Osteocyte (in vitro differentiated cells): ENCODE measurements around the gene WTAP. TPM values are rescaled to one million over a fixed set of nuclear protein-coding genes. Genes with fewer than 3 reads are reported as not detected.
"Not testable (repeated sequence)": the region's sequence is repeated elsewhere in the genome, so short reads cannot be mapped to it uniquely, and the experiment has no call there.

Experiments used
- DNase-seq: peaks from one replicate; pipeline ENCODE4 v3.0.0; 2021; ENCODE audit warnings: mixed read lengths; ENCODE audit not compliant: unreplicated experiment; ENCODE audit errors: extremely low spot score
- H3K27ac Mint-ChIP-seq: one replicate; pipeline ENCODE4 v1.8.0; 2021; ENCODE audit warnings: mild to moderate bottlenecking, mixed read lengths; ENCODE audit not compliant: unreplicated experiment
- H3K27me3 Mint-ChIP-seq: one replicate; pipeline ENCODE4 v1.8.0; 2021; ENCODE audit warnings: mixed read lengths; ENCODE audit not compliant: unreplicated experiment
- H3K36me3 Mint-ChIP-seq: one replicate; pipeline ENCODE4 v1.8.0; 2021; ENCODE audit warnings: mixed read lengths; ENCODE audit not compliant: unreplicated experiment
- H3K4me1 Mint-ChIP-seq: one replicate; pipeline ENCODE4 v1.8.0; 2021; ENCODE audit warnings: mixed read lengths; ENCODE audit not compliant: unreplicated experiment
- H3K4me3 Mint-ChIP-seq: one replicate; pipeline ENCODE4 v1.8.0; 2021; ENCODE audit warnings: mild to moderate bottlenecking, moderate library complexity, mixed read lengths; ENCODE audit not compliant: unreplicated experiment
- H3K9me3 Mint-ChIP-seq: one replicate; pipeline ENCODE4 v1.8.0; 2021; ENCODE audit warnings: mixed read lengths; ENCODE audit not compliant: unreplicated experiment
- CTCF ChIP-seq: fragments of 200-600 bp; sonication (generic); IDR thresholded peaks from 2 replicates; pipeline ENCODE4 v1.5.0; 2021; ENCODE audit warnings: antibody characterized with exemption, mild to moderate bottlenecking, moderate library complexity
- total RNA-seq: library from RNA; stranded (reverse); gene quantifications from 2 replicates; pipeline ENCODE4 v1.2.1, GENCODE V29; 2021

The WTAP gene
- total RNA-seq, 1 donor from 2014 or later: 83.7 TPM

- H3K4me1 Mint-ChIP-seq: peaks cover 27% of the 10 kb centered on the region
These were observed 2.5 kb upstream of the WTAP start for GRCh38 chr6:159724778-159725177.

GRCh38 chr6:159725208-159725607 lies 2.1 kb upstream of the WTAP start:
- Mint-ChIP-seq H3K27ac (peak overlapping the region; percentile 10), H3K4me1 (peaks cover 31% of the 10 kb centered on the region), H3K4me3 (peak overlapping the region; percentile 22)
- not testable (repeated sequence) for H3K27me3 Mint-ChIP-seq, H3K9me3 Mint-ChIP-seq, DNase-seq, H3K36me3 Mint-ChIP-seq

More at GRCh38 chr6:159724778-159725177, 2.5 kb upstream of the WTAP start:
- DNase-seq: no peak
- Mint-ChIP-seq H3K27ac (no peak overlapping the region), H3K36me3 (no peaks in the 10 kb centered on the region), H3K9me3 (no peaks in the 10 kb centered on the region), H3K27me3 (no peaks in the 10 kb centered on the region), H3K4me3 (peak overlapping the region; percentile 22)
- TF ChIP-seq CTCF: no peak

GRCh38 chr6:159726255-159726917 lies 920 bp upstream of the WTAP start:
- Mint-ChIP-seq H3K36me3 (peaks cover 5% of the 10 kb centered on the region), H3K4me1 (peaks cover 41% of the 10 kb centered on the region), H3K4me3 (peak overlapping the region; percentile 94), H3K27ac (peak overlapping the region; percentile 98), H3K9me3 (no peaks in the 10 kb centered on the region), H3K27me3 (no peaks in the 10 kb centered on the region)
- TF ChIP-seq CTCF: no peak
- DNase-seq: no peak

GRCh38 chr6:159727717-159728445 lies 575 bp downstream of the WTAP start:
- no peaks in the 10 kb centered on the region for H3K9me3 Mint-ChIP-seq
- no peak for DNase-seq
- no peak for TF ChIP-seq CTCF
- H3K27me3 Mint-ChIP-seq: no peaks in the 10 kb centered on the region
- H3K36me3 Mint-ChIP-seq: peaks cover 5% of the 10 kb centered on the region
- peaks cover 43% of the 10 kb centered on the region for H3K4me1 Mint-ChIP-seq
- H3K27ac Mint-ChIP-seq: peak overlapping the region; percentile 92
- H3K4me3 Mint-ChIP-seq: peak overlapping the region; percentile 87

GRCh38 chr6:159728531-159728964 lies 1.2 kb downstream of the WTAP start:
- peak overlapping the region; percentile 92 for H3K27ac Mint-ChIP-seq
- peaks cover 5% of the 10 kb centered on the region for H3K36me3 Mint-ChIP-seq
- H3K27me3 Mint-ChIP-seq: no peaks in the 10 kb centered on the region
- H3K9me3 Mint-ChIP-seq: no peaks in the 10 kb centered on the region
- peak overlapping the region; percentile 87 for H3K4me3 Mint-ChIP-seq
- H3K4me1 Mint-ChIP-seq: peaks cover 43% of the 10 kb centered on the region
- no peak for TF ChIP-seq CTCF
- DNase-seq: no peak
